ENCODE measurements around the gene FAM229B.

FAM229B gene

DNA sequence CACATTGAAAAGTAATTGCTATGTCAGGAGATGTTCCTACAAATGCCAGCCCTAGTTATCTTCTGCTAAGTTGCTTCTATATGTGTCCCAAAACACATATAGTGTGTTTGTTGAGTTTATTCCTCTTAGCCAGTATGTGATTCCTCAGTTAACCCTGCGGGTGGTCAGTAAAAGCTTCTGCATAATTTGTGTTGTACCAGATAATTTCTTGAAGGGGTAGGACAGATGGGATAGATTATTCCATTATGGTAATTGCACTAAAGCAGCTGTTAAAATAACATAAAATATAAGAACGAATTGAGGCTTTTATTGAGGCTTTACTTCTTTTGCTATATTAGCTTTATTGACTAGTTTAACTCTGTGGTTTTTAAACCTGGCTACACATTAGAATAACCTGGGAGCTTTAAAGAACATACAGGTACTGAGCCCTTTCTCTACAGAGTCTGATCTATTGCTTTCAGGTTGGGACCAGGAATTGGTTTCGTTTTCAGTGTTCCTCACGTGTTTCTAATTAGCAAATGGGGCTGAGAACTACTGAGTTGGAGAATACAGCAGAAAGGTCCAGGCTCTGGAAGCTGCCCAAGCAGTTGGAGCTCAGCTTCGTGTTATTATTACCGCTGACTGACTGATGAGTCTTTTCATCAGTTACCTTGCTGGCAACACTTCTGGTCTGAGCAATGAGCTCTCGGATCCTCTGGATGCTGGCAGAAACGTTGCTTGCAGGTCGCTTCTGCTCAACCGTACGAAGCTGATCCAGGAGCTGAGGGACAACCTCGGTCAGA is 56.9 kb downstream of the FAM229B start:
- no peak for DNase-seq (ENCODE audit: low read depth)

DNA sequence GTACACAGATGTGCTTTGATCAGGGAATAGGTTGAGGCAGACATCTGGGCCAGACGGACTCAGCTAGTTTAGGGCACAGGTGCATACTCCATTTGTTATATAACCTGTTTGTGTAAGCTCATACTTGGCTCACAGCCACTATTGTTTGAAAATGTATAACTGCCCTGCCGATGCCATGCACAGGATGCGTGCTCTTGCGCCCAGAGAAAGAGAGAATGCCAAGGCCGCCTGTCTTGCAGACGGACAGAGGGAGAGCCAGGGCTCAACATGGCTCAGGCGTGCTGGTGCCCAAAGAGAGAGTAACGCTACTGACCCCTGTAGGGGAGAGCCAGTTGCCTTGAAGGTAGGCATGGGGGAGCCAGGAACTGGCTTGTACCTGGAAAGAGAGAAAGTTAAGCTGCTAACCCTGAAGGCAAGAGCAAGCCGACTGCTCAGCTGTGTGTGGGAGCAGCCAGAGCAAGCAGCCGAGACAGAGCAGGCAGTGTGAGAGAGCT is 57.7 kb downstream of the FAM229B start:
- no peak for DNase-seq (ENCODE audit: low read depth)

DNA sequence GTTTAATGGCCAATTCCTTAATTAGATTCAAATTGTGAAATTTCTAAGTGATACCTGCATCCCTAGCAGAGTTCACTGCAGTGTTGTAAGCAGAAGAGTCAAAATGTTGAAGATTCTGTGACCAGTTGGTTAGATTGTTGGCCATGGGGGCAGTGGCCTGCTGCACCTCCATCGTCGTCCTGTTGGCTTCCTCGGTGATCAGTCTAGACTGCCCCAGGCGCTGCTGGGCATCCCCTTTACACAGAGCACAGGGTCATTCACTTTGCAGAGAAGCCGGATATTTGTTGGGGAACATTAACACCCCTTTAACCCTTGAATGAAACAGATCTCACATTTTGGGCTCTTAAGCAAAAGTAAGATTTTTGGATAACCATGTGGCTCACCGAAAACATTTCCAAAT is 60.7 kb downstream of the FAM229B start:
- no peak for DNase-seq (ENCODE audit: low read depth)

DNA sequence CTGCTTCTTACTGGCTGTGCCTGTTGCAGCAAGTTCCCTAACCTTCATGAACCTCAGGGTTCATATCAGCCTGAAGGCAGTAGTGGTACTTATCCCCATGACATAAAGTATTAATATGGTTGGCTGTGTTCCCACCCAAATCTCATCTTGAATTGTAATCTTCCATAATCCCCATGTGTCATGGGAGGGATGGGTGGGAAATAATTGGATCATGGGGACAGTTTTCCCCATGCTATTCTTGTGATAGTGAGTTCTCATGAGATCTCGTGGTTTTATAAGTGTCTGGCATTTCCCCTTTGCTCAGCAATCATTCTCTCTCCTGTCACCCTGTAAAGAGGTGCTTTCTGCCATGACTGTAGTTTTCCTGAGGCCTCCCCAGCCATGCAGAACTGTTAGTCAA is 61.8 kb downstream of the FAM229B start:
- no peak for DNase-seq (ENCODE audit: low read depth)

DNA sequence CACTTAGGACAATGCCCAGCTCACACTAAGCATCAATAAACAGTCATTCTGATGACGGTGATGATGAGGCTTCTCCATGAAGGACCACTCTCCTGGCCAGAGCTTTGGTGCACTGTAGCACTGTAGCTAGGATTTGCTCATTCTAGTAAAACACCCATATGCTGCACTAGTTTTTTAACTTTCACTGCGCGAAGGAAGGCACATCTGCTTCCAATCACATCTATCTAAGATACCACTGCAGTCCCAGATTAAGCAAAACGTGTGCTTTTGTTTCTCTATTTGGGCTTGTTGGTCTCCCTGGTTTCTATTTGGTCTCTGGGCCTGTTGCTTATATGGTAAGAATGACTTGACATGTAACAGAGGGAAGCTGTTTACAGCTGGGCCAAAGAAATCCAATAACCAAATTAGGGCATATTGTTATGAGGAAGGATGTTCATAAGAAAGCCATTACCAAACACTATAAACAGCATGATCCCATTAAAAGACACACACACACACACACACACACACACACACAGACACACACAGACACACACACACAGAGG is 62.4 kb downstream of the FAM229B start:
- no peak for DNase-seq (ENCODE audit: low read depth)

DNA sequence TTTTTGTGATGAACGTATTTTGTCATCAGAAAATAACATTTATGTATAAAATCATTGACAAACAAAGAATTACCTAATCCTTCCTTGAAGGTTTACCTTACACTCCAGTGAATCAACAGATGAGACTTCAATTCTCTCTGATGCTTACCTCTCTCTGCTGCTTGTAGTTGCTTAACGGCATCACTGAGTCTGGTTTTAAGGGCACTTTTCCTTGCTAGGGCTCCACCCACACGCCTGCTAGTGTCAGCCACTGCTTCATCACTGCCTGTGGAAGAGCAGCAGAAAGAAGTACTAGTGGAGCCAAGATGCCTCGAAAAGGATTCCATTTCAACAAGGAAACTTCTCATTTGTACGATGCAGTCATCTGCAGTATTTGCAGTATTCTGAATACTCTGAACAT is 63.0 kb downstream of the FAM229B start:
- DNase-seq (ENCODE audit: low read depth), result no peak
